Measurements from ENCODE around the gene OR52B6. TPM values are rescaled to one million over a fixed set of nuclear protein-coding genes. Genes with fewer than 3 reads are reported as not detected.

The OR52B6 gene
- total RNA-seq, 2 experiments from 2014 or later, result not detected

- no peak for DNase-seq (ENCODE audit: low spot score)
- Histone ChIP-seq H3K36me3 (ENCODE audit: insufficient read depth, low read length) (no peaks in the 10 kb centered on the region), H3K4me2 (ENCODE audit: low read length) (peak overlapping the region; percentile 88), H3K27ac (ENCODE audit: low read depth, low read length, poor library complexity, severe bottlenecking) (no peak overlapping the region), H3K9me3 (ENCODE audit: low read length) (no peaks in the 10 kb centered on the region), H3K4me1 (ENCODE audit: insufficient read depth, low read length, poor library complexity, severe bottlenecking) (peaks cover 19% of the 10 kb centered on the region), H3K4me3 (ENCODE audit: low read depth, low read length, poor library complexity, severe bottlenecking) (no peak overlapping the region), H4K20me1 (ENCODE audit: insufficient read depth, low read length) (no peaks in the 10 kb centered on the region), H2AFZ (ENCODE audit: low read length) (no peak overlapping the region), H3K79me2 (ENCODE audit: insufficient read depth, low read depth, low read length) (no peaks in the 10 kb centered on the region), H3K9me2 (ENCODE audit: insufficient read depth, low read length) (no peaks in the 10 kb centered on the region)
- CTCF ChIA-PET (ENCODE audit: unreplicated experiment), result no interaction called here
- intact Hi-C loops (cut with micrococcal nuclease; ENCODE audit: unreplicated experiment), result no loop called here
- no TSS peak for BruUV-seq (replicated peaks)
- POLR2A ChIA-PET, result interaction anchor here (0.7 kb wide), 2 partner anchors 20 to 804 kb away, joined by 3 to 5 read pairs; no protein-coding TSS in a partner anchor
- TF ChIP-seq EZH2phosphoT487 (IDR thresholded peaks at IDR 0.05; ENCODE audit: borderline replicate concordance, low read depth, low read length) (no peak), CTCF (conservative IDR thresholded peaks at IDR 0.05; ENCODE audit: low read length) (no peak)
These were observed 45.5 kb downstream of the OR52B6 start for GRCh38 chr11:5626196-5626595.

DNA sequence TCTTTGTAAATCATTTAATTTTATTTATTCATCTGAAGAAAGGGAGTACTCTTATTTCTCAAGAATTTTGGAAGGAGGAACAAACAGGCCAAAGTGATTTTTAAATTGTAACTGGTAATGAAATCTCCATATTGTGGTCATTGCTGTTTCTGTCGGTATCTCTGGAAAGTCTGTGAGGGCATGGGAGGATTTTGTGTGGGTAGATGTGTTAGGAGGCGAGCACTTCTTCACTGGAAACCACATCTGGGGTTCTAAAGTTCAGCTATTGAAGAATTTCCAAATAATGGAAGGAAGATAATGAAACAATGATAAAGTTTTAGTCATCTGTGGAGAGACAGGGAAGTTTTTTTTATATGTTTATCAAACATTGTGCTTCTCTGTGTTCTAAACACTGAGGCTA, 50.7 kb downstream of the OR52B6 start:
- peak overlapping the region; percentile 74 for H3K4me2 ChIP-seq (ENCODE audit: low read length)
- H4K20me1 ChIP-seq (ENCODE audit: insufficient read depth, low read length), result no peaks in the 10 kb centered on the region
- 0 out of 2 replicates have a peak, but pooled peaks cover 15% of the 10 kb centered on the region for H3K36me3 ChIP-seq (ENCODE audit: insufficient read depth, low read length)
- intact Hi-C loops (cut with micrococcal nuclease; ENCODE audit: unreplicated experiment), result no loop called here
- no peaks in the 10 kb centered on the region for H3K9me2 ChIP-seq (ENCODE audit: insufficient read depth, low read length)
- H3K4me3 ChIP-seq (ENCODE audit: low read depth, low read length, poor library complexity, severe bottlenecking), result peak overlapping the region; percentile 44
- TF ChIP-seq EZH2phosphoT487 (IDR thresholded peaks at IDR 0.05; ENCODE audit: borderline replicate concordance, low read depth, low read length), result no peak
- no peak for TF ChIP-seq CTCF (conservative IDR thresholded peaks at IDR 0.05; ENCODE audit: low read length)
- BruUV-seq (replicated peaks), result no TSS peak
- peaks cover 17% of the 10 kb centered on the region for H3K4me1 ChIP-seq (ENCODE audit: insufficient read depth, low read length, poor library complexity, severe bottlenecking)
- H2AFZ ChIP-seq (ENCODE audit: low read length), result peak overlapping the region; percentile 93
- DNase-seq (ENCODE audit: low spot score), result no peak
- CTCF ChIA-PET (ENCODE audit: unreplicated experiment), result no interaction called here
- peak overlapping the region; percentile 61 for H3K27ac ChIP-seq (ENCODE audit: low read depth, low read length, poor library complexity, severe bottlenecking)
- no peaks in the 10 kb centered on the region for H3K9me3 ChIP-seq (ENCODE audit: low read length)
- POLR2A ChIA-PET, result interaction anchor here (0.7 kb wide), 1 partner anchor 31 kb away, joined by 3 read pairs; no protein-coding TSS in a partner anchor
- no peaks in the 10 kb centered on the region for H3K79me2 ChIP-seq (ENCODE audit: insufficient read depth, low read depth, low read length)

Other genes starting within 250 kb of the OR52B6 start
- 0.16 TPM in 1 of 2 replicates, not detected in the other for gene OR51B5, start 237.4 kb upstream of the OR52B6 start, total RNA-seq (2014; rRNA removed; shearing (Covaris generic))
- gene OR51B5, start 237.4 kb upstream of the OR52B6 start, total RNA-seq (2022), result not detected in 2 replicates
- gene OR51B6, start 229.4 kb upstream of the OR52B6 start, total RNA-seq (2014; rRNA removed; shearing (Covaris generic)), result not detected in 2 replicates
- not detected in 2 replicates for gene OR51B6, start 229.4 kb upstream of the OR52B6 start, total RNA-seq (2022)
- gene OR51M1, start 197.1 kb upstream of the OR52B6 start, total RNA-seq (2014; rRNA removed; shearing (Covaris generic)), result not detected in 2 replicates
- gene OR51M1, start 197.1 kb upstream of the OR52B6 start, total RNA-seq (2022), result not detected in 2 replicates
- gene OR51Q1, start 158.8 kb upstream of the OR52B6 start, total RNA-seq (2014; rRNA removed; shearing (Covaris generic)), result not detected in 2 replicates
- gene OR51Q1, start 158.8 kb upstream of the OR52B6 start, total RNA-seq (2022), result not detected in 2 replicates
- gene OR51I1, start 139.4 kb upstream of the OR52B6 start, total RNA-seq (2014; rRNA removed; shearing (Covaris generic)), result not detected in 2 replicates
- not detected in 2 replicates for gene OR51I1, start 139.4 kb upstream of the OR52B6 start, total RNA-seq (2022)
- not detected in 2 replicates for gene OR51I2, start 131.6 kb upstream of the OR52B6 start, total RNA-seq (2014; rRNA removed; shearing (Covaris generic))
- not detected in 2 replicates for gene OR51I2, start 131.6 kb upstream of the OR52B6 start, total RNA-seq (2022)
- gene OR52D1, start 92.2 kb upstream of the OR52B6 start, total RNA-seq (2014; rRNA removed; shearing (Covaris generic)), result not detected in 2 replicates
- gene OR52D1, start 92.2 kb upstream of the OR52B6 start, total RNA-seq (2022), result not detected in 2 replicates
- not detected in 2 replicates for gene UBQLN3, start 70.9 kb upstream of the OR52B6 start, total RNA-seq (2014; rRNA removed; shearing (Covaris generic))
- not detected in 2 replicates for gene UBQLN3, start 70.9 kb upstream of the OR52B6 start, total RNA-seq (2022)
- 0.05 TPM in 1 of 2 replicates, not detected in the other for gene UBQLNL, start 64.2 kb upstream of the OR52B6 start, total RNA-seq (2014; rRNA removed; shearing (Covaris generic))
- 0.13 and 0.15 TPM in 2 replicates for gene UBQLNL, start 64.2 kb upstream of the OR52B6 start, total RNA-seq (2022)
- 0.60 TPM in 1 of 2 replicates, not detected in the other for gene OR52H1, start 32.3 kb upstream of the OR52B6 start, total RNA-seq (2014; rRNA removed; shearing (Covaris generic))
- not detected in 2 replicates for gene OR52H1, start 32.3 kb upstream of the OR52B6 start, total RNA-seq (2022)
- gene TRIM6, start 15.8 kb downstream of the OR52B6 start, total RNA-seq (2014; rRNA removed; shearing (Covaris generic)), result not detected in 2 replicates
- gene TRIM6, start 15.8 kb downstream of the OR52B6 start, total RNA-seq (2022), result not detected in 2 replicates
- 8.4 and 12.0 TPM in 2 replicates for gene TRIM34, start 44.1 kb downstream of the OR52B6 start, total RNA-seq (2014; rRNA removed; shearing (Covaris generic))
- 12.4 and 13.1 TPM in 2 replicates for gene TRIM34, start 44.1 kb downstream of the OR52B6 start, total RNA-seq (2022)
- gene TRIM5, start 104.2 kb downstream of the OR52B6 start, total RNA-seq (2014; rRNA removed; shearing (Covaris generic)), result 16.6 and 19.6 TPM in 2 replicates
- gene TRIM5, start 104.2 kb downstream of the OR52B6 start, total RNA-seq (2022), result 22.5 and 25.5 TPM in 2 replicates
- 28.5 and 42.7 TPM in 2 replicates for gene TRIM22, start 108.9 kb downstream of the OR52B6 start, total RNA-seq (2014; rRNA removed; shearing (Covaris generic))
- gene TRIM22, start 108.9 kb downstream of the OR52B6 start, total RNA-seq (2022), result 41.6 and 49.7 TPM in 2 replicates
- gene OR56B1, start 155.6 kb downstream of the OR52B6 start, total RNA-seq (2014; rRNA removed; shearing (Covaris generic)), result 0.06 TPM in 1 of 2 replicates, not detected in the other
- not detected in 2 replicates for gene OR56B1, start 155.6 kb downstream of the OR52B6 start, total RNA-seq (2022)
- gene OR52N4, start 173.4 kb downstream of the OR52B6 start, total RNA-seq (2014; rRNA removed; shearing (Covaris generic)), result not detected in 2 replicates
- 0.37 TPM in 1 of 2 replicates, not detected in the other for gene OR52N4, start 173.4 kb downstream of the OR52B6 start, total RNA-seq (2022)
- not detected in 2 replicates for gene OR52N5, start 202.5 kb downstream of the OR52B6 start, total RNA-seq (2014; rRNA removed; shearing (Covaris generic))
- gene OR52N5, start 202.5 kb downstream of the OR52B6 start, total RNA-seq (2022), result not detected in 2 replicates
- gene OR52N1, start 210.4 kb downstream of the OR52B6 start, total RNA-seq (2014; rRNA removed; shearing (Covaris generic)), result not detected in 2 replicates
- not detected in 2 replicates for gene OR52N1, start 210.4 kb downstream of the OR52B6 start, total RNA-seq (2022)
- not detected in 2 replicates for gene OR52N2, start 228.0 kb downstream of the OR52B6 start, total RNA-seq (2014; rRNA removed; shearing (Covaris generic))
- gene OR52N2, start 228.0 kb downstream of the OR52B6 start, total RNA-seq (2022), result not detected in 2 replicates